ENCODE measurements around the gene EME1. TPM values are rescaled to one million over a fixed set of nuclear protein-coding genes. Genes with fewer than 3 reads are reported as not detected.
"Not testable (repeated sequence)": the region's sequence is repeated elsewhere in the genome, so short reads cannot be mapped to it uniquely, and the experiment has no call there.

Gene EME1
- total and polyA plus RNA-seq, 2 of the 13 experiments (the other 11 are each of a cell fraction or from before 2014, with no cell fraction given) = 20.7 to 24.6 TPM

DNA sequence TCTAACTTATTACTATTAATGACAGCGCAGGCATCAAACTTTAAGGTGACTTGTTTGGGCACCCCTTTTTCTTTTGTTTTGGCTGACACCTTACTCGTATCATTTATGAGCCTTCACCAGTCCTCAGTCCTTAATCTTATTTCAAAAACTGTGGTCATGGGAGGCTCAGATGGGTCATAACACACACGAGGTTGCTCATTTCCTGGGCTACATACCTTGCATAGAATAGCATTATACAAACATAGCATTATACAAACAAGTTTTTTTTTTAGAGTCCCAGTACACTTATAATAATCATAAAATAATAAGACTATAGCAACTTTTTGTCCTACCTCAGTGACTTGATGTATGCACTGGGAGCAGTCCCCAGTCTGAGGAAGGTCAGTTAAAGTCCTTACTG, 41.8 kb downstream of the EME1 start:
- H3K27me3 ChIP-seq (ENCODE audit: control insufficient read depth in 1 of 2, insufficient read depth in 2 of 2, low read length in 2 of 2) = no peaks in the 10 kb centered on the region
- CTCF ChIA-PET (ENCODE audit: low intra/inter-chr PET ratio, low total read pairs) = no interaction called here
- FAIRE-seq = no peak

DNA sequence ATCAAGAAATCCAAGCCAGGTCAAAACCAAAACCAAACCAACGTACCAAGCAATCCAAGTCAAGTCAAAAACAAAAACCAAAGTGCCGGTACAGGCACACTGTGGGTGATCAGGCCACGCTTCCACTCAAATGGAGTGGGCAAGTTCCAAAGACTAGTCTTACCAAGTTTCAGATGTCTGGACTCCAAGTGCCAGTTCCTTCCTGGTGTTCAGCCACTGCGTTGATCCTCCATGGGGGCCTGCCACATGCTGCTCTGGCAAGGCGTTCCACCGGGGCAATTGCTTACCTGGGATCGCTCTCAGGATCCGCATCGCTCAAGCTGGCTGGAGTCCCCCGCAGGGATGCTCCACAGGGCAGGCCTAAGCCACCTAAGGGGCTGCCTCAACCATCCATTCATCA, 46.5 kb downstream of the EME1 start:
- not testable (repeated sequence) for FAIRE-seq
- 92% methylated on average over 8 of the region's 10 CpGs for WGBS (ENCODE audit: low lambda C conversion rate)

More for the DNA sequence above, 41.8 kb downstream of the EME1 start:
- no TSS peak for BruUV-seq (replicated peaks)
- POLR2A ChIA-PET = no interaction called here
- Histone ChIP-seq H3K4me3 (replicated peaks in 1 of 3; ENCODE audit: insufficient read depth in 1 of 3, low read depth in 2 of 3, low read length in 3 of 3) (no peak overlapping the region), H3K27ac (ENCODE audit: extremely low read length, insufficient read depth, low read length) (no peak overlapping the region), H2AFZ (ENCODE audit: low read length) (no peak overlapping the region), H3K4me1 (ENCODE audit: insufficient read depth, low read length) (peaks cover 10% of the 10 kb centered on the region), H3K79me2 (ENCODE audit: insufficient read depth, low read length) (no peaks in the 10 kb centered on the region), H3K9me3 (ENCODE audit: low read length) (no peaks in the 10 kb centered on the region), H3K36me3 (replicated peaks in 1 of 2; ENCODE audit: control insufficient read depth in 1 of 2, insufficient read depth in 2 of 2, low read length in 2 of 2) (no peaks in the 10 kb centered on the region), H3K9ac (ENCODE audit: insufficient read depth, low read depth, low read length) (no peak overlapping the region), H3K4me2 (ENCODE audit: low read depth, low read length) (no peak overlapping the region), H4K20me1 (ENCODE audit: insufficient read depth, low read length) (no peaks in the 10 kb centered on the region)
- TF ChIP-seq, protein P1, sequence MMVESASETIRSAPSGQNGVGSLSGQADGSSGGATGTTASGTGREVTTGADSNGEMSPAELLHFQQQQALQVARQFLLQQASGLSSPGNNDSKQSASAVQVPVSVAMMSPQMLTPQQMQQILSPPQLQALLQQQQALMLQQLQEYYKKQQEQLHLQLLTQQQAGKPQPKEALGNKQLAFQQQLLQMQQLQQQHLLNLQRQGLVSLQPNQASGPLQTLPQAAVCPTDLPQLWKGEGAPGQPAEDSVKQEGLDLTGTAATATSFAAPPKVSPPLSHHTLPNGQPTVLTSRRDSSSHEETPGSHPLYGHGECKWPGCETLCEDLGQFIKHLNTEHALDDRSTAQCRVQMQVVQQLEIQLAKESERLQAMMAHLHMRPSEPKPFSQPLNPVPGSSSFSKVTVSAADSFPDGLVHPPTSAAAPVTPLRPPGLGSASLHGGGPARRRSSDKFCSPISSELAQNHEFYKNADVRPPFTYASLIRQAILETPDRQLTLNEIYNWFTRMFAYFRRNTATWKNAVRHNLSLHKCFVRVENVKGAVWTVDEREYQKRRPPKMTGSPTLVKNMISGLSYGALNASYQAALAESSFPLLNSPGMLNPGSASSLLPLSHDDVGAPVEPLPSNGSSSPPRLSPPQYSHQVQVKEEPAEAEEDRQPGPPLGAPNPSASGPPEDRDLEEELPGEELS (CRISPR knock-in tag; IDR thresholded peaks at IDR 0.05) = no peak
- TF ChIP-seq ZNF350 (CRISPR knock-in tag; IDR thresholded peaks at IDR 0.05; ENCODE audit: borderline replicate concordance, low read depth) (no peak), CHD4 (IDR thresholded peaks at IDR 0.05; ENCODE audit: borderline replicate concordance, low read length) (no peak), DNMT3B (CRISPR knock-in tag; conservative IDR thresholded peaks at IDR 0.05) (no peak), ZMAT3 (CRISPR knock-in tag; conservative IDR thresholded peaks at IDR 0.05) (no peak), ZNF878 (CRISPR knock-in tag; IDR thresholded peaks at IDR 0.05) (no peak), ZNF496 (CRISPR knock-in tag; IDR thresholded peaks at IDR 0.05; ENCODE audit: insufficient replicate concordance) (no peak), ZNF432 (CRISPR knock-in tag; IDR thresholded peaks at IDR 0.05; ENCODE audit: borderline replicate concordance) (no peak), RXRB (CRISPR knock-in tag; IDR thresholded peaks at IDR 0.05; ENCODE audit: borderline replicate concordance) (no peak), SMAD3 (CRISPR knock-in tag; IDR thresholded peaks at IDR 0.05) (no peak), ZFP62 (CRISPR knock-in tag; IDR thresholded peaks at IDR 0.05) (no peak), FUBP1 (CRISPR knock-in tag; IDR thresholded peaks at IDR 0.05; ENCODE audit: borderline replicate concordance) (no peak), NFE2 (CRISPR knock-in tag; IDR thresholded peaks at IDR 0.05) (no peak)
- TF ChIP-seq, protein P2, sequence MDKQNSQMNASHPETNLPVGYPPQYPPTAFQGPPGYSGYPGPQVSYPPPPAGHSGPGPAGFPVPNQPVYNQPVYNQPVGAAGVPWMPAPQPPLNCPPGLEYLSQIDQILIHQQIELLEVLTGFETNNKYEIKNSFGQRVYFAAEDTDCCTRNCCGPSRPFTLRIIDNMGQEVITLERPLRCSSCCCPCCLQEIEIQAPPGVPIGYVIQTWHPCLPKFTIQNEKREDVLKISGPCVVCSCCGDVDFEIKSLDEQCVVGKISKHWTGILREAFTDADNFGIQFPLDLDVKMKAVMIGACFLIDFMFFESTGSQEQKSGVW (CRISPR knock-in tag; IDR thresholded peaks at IDR 0.05; ENCODE audit: borderline replicate concordance) = no peak
- ATAC-seq (no peak), DNase-seq (ENCODE audit: low spot score) (no peak)
- WGBS (ENCODE audit: low lambda C conversion rate) = 43% methylated on average over 3 of the region's 3 CpGs
- in situ Hi-C loops (cut with HindIII; ENCODE audit: extremely low pct_ligation_motif_present, low pct_unique_long_range_greater_than_20kb) (no loop called here), intact Hi-C loops (cut with micrococcal nuclease; ENCODE audit: unreplicated experiment) (no loop called here)

More for the DNA sequence above, 46.5 kb downstream of the EME1 start:
- in situ Hi-C loops (cut with HindIII; ENCODE audit: extremely low pct_ligation_motif_present, low pct_unique_long_range_greater_than_20kb); H3K36me3 ChIP-seq (replicated peaks in 1 of 2; ENCODE audit: control insufficient read depth in 1 of 2, insufficient read depth in 2 of 2, low read length in 2 of 2); CTCF ChIA-PET (ENCODE audit: low intra/inter-chr PET ratio, low total read pairs); intact Hi-C loops (cut with micrococcal nuclease; ENCODE audit: unreplicated experiment); H2AFZ ChIP-seq (ENCODE audit: low read length); H3K9me3 ChIP-seq (ENCODE audit: low read length); BruUV-seq (replicated peaks); H3K9ac ChIP-seq (ENCODE audit: insufficient read depth, low read depth, low read length); H3K27me3 ChIP-seq (ENCODE audit: control insufficient read depth in 1 of 2, insufficient read depth in 2 of 2, low read length in 2 of 2); H3K79me2 ChIP-seq (ENCODE audit: insufficient read depth, low read length); DNase-seq (ENCODE audit: low spot score); H3K27ac ChIP-seq (ENCODE audit: extremely low read length, insufficient read depth, low read length); H3K4me2 ChIP-seq (ENCODE audit: low read depth, low read length); ATAC-seq; H3K4me3 ChIP-seq (replicated peaks in 1 of 3; ENCODE audit: insufficient read depth in 1 of 3, low read depth in 2 of 3, low read length in 3 of 3); H4K20me1 ChIP-seq (ENCODE audit: insufficient read depth, low read length): not testable (repeated sequence)
- POLR2A ChIA-PET = interaction anchor here (3.6 kb wide), 1 partner anchor 22 kb away, joined by 29 read pairs; the partner anchor contains the start of gene LRRC59
- H3K4me1 ChIP-seq (ENCODE audit: insufficient read depth, low read length) = peaks cover 45% of the 10 kb centered on the region
